AG04449 (cell line): ENCODE results near the gene THAP8.
A peak's percentile ranks its signal among the peaks of the same experiment; 100 is the strongest.

Experiments
- CTCF ChIA-PET: fragments of 350-600 bp; formaldehyde crosslinking; extraction: SDS; loops from one replicate; lab custom pipeline; 2021; ENCODE audit warnings: antibody characterized with exemption; lab: Yijun Ruan, JAX
- POLR2A ChIA-PET: fragments of 400-600, 350-600 bp; formaldehyde crosslinking; extraction: SDS; loops from one replicate; lab custom pipeline; 2020; ENCODE audit warnings: antibody characterized with exemption, inconsistent platforms; lab: Yijun Ruan, JAX
- DNase-seq: peaks from one replicate; pipeline ENCODE4 v3.0.0-alpha.2; 2010; ENCODE audit warnings: low read depth, low spot score
- H3K4me3 ChIP-seq: 2 replicates; pipeline ENCODE4 v1.5.1; 2011; ENCODE audit warnings: low read depth, mild to moderate bottlenecking, control low read depth, low read length
- TF ChIP-seq, protein P1 (sequence below): IDR thresholded peaks from one replicate; pipeline ENCODE4 v1.5.1; 2011; ENCODE audit warnings: mild to moderate bottlenecking, moderate library complexity, low read length, control low read depth, inconsistent platforms; ENCODE audit not compliant: insufficient read depth; ENCODE audit errors: missing control alignments

The THAP8 gene

DNA sequence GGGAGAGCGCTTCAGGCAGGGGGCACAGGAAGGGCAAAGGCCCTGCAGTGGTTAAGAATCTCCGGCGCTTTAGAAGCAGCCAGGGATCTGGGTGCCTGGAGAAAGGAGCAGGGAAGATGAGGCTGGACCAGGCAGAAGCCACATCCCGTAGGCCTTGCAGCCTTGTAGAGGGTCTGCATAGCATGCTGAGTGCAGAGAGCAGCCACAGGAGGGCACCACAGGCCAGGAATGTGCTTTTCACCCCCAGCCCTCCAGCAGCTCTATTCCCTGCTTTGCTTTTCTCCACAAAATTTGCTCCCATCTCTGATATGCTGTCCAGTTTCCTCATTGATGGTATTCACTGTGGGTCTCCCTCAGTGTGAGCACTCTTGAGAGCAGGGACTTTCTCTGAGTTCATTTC lies 6.3 kb upstream of the THAP8 start:
- POLR2A ChIA-PET, result interaction anchor here (1.2 kb wide), 1 partner anchor 46 kb away, joined by 3 read pairs; no protein-coding TSS in a partner anchor
- DNase-seq, result no peak
- TF ChIP-seq, protein P1, sequence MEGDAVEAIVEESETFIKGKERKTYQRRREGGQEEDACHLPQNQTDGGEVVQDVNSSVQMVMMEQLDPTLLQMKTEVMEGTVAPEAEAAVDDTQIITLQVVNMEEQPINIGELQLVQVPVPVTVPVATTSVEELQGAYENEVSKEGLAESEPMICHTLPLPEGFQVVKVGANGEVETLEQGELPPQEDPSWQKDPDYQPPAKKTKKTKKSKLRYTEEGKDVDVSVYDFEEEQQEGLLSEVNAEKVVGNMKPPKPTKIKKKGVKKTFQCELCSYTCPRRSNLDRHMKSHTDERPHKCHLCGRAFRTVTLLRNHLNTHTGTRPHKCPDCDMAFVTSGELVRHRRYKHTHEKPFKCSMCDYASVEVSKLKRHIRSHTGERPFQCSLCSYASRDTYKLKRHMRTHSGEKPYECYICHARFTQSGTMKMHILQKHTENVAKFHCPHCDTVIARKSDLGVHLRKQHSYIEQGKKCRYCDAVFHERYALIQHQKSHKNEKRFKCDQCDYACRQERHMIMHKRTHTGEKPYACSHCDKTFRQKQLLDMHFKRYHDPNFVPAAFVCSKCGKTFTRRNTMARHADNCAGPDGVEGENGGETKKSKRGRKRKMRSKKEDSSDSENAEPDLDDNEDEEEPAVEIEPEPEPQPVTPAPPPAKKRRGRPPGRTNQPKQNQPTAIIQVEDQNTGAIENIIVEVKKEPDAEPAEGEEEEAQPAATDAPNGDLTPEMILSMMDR, result peak; percentile 89
- CTCF ChIA-PET, result interaction anchor here (0.7 to 4.8 kb wide), 15 partner anchors 10 to 117 kb away, joined by 3 to 69 read pairs (median 7); partner anchors contain the start of genes CLIP3, COX7A1 and TBCB
- no peak overlapping the region for H3K4me3 ChIP-seq

DNA sequence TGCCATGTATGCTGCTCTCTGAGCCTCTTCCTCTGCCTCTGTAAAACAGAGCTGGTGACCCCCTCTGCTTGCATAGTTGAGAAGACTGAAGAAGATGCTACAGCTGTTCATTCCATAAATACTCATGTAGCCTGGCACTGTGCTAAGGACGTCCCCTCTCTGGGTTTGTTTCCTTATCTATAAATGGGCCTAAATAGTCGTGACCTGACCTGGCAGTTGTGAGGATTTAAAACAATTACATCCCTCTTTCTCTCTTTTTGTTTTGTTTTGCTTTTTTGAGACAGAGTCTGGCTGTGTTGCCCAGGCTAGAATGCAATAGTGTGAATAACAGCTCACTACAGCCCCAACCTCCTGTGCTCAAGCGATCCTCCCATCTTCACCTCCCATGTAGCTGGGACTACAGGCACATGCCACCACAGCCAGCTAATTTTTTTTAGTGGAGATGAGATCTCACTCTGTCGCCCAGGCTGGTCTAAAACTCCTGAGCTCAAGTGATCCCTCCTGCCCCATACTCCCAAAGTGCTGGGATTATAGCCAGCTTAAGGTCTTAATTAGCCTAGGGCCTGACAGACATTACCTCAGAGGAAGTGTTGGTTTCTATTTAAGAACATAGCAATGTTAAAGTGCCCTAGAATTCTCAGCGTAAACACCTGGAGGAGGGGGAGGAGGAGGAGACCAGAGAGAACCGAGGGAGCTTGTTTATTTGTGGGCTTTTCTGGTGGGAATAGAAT lies 5.3 kb upstream of the THAP8 start:
- DNase-seq, result no peak
- ChIA-PET POLR2A (no interaction called here), CTCF (interaction anchor here (0.6 to 4.8 kb wide), 12 partner anchors 11 to 180 kb away, joined by 3 to 69 read pairs (median 6); partner anchors contain the start of gene TBCB)
- TF ChIP-seq, protein P1, result no peak
- no peak overlapping the region for H3K4me3 ChIP-seq

DNA sequence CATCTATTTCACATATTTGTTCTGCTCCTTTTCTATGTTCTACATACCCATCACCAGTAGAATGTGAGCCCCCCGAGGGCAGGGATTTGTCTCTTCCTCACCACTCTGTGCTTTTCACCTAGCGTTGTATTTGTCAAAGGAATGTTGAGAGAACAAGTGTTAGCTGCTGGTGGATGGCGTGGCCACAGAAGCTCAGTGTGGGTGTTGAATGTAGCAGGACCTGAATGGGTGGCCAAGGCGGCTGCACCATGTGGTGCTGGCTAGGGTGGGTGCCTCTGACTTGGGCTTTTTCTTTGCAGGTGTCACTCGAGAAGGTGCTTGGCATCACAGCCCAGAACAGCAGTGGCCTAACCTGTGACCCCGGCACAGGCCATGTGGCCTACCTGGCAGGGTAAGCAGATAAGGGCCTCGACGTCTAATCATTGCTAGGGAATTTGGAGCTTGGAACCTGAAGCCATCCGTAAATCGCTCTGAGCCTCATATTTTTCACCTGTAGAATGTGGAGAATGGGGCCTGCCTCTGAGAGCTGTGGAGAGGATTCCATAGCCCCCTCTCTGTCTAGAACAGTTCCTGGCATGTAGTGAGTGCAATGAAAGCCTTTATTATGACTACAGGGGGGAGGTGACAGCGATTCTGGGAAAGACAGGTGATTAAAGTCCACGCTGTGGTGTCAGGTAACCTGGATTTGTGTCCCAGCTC lies 4.5 kb upstream of the THAP8 start:
- TF ChIP-seq, protein P1, result no peak
- CTCF ChIA-PET, result interaction anchor here (0.6 to 4.8 kb wide), 10 partner anchors 12 to 180 kb away, joined by 3 to 69 read pairs (median 10); no protein-coding TSS in a partner anchor
- H3K4me3 ChIP-seq, result no peak overlapping the region
- no peak for DNase-seq
- POLR2A ChIA-PET, result no interaction called here

DNA sequence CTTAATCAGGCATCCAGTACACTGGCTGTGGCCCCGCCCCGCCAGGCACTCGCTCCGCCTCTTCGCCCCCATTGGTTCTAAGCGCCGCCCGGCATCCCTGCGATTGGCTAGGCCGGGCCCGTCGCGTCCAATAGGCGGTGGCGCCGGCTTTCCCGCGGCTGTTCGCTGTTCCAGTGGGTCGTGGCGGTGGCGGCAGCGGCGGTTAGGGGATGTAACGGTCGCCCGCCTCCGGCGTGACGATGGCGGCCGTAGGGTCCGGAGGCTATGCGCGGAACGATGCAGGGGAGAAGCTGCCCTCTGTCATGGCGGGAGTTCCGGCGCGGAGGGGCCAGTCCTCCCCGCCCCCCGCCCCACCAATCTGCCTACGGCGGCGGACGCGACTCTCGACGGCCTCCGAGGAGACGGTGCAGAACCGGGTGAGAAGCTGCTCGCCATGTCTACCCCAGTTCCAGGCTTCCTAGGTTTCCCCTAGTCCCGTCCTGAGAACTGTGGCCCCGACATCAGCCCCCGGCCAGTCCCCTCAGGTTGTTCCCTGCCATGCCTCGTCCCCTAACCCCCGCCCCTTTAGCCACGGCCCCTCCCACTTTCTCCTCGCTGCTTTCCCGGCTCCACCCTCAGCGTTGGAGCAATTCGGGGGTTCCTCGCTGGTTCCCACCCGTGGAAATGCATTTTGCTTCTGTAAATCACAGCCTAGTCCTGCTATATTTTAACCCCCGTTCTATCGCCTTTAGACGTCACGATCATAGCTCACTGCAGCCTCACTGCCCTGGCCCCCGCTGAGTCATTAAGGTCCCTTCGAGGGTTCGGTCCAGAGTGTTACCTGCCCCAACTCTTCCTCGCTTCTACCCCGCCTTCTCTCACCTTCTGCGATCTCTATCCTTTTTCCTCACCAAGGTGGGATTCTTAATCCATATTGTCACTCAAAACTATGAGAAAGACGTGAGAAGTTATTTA lies 925 bp upstream of the THAP8 start, which contains the start of gene WDR62:
Gene WDR62 (plus strand): TSS at position 165 of the 954 bp plus-strand sequence. CDS start 75 bp downstream, at position 240.
- TF ChIP-seq, protein P1, result no peak
- DNase-seq, result peak; percentile 31
- CTCF ChIA-PET, result interaction anchor here (0.6 to 3.8 kb wide), 5 partner anchors 12 to 160 kb away, joined by 3 to 18 read pairs (median 3); partner anchors contain the start of gene ZNF146
- POLR2A ChIA-PET, result interaction anchor here (0.8 to 1.2 kb wide), 2 partner anchors 13 to 41 kb away, joined by 6 to 11 read pairs; partner anchors contain the start of gene ALKBH6
- H3K4me3 ChIP-seq, result peak within 1 kb of the TSS; percentile 74

DNA sequence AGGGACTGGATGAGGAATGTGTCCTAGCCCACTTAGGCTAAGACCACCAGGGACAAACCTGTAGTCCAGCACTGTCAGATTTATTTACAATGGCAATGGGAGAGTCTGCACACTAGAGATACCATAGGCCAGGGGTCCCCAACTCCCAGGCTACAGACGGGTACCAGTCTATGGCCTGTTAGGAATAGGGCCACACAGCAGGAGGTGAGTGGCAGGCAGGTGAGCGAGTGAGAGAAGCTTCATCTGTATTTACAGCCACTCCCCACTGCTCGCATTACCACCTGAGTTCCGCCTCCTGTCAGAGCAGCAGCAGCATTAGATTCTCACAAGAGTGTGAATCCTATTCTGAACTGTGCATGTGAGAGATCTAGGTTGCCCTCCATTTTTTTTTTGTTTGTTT lies 2.4 kb downstream of the THAP8 start:
- CTCF ChIA-PET, result no interaction called here
- POLR2A ChIA-PET, result no interaction called here
- no peak for DNase-seq
- TF ChIP-seq, protein P1, result no peak
- H3K4me3 ChIP-seq, result no peak overlapping the region
